ENCODE data around the gene ZFAND3. TPM values are rescaled to one million over a fixed set of nuclear protein-coding genes. Genes with fewer than 3 reads are reported as not detected.

The ZFAND3 gene
- total and polyA plus RNA-seq, 2 of the 4 experiments (the other 2 are of a cell fraction) = 10.9 to 26.7 TPM

GRCh38 chr6:38077488-38078030 lies 258.0 kb downstream of the ZFAND3 start:
- CTCF ChIA-PET = no interaction called here
- Histone ChIP-seq H3K9ac (ENCODE audit: low read depth, low read length) (no peak overlapping the region), H2BK120ac (ENCODE audit: low read depth, low read length) (no peak overlapping the region)

More at GRCh38 chr6:38077488-38078030, 258.0 kb downstream of the ZFAND3 start:
- no peak overlapping the region for H3K4me3 ChIP-seq (ENCODE audit: insufficient read depth, low read depth, low read length)
- H2AK5ac ChIP-seq (ENCODE audit: low read depth, low read length) = no peak overlapping the region
- H3K56ac ChIP-seq (ENCODE audit: extremely low read depth, insufficient read depth, low read length) = no peak overlapping the region
- H3K4me1 ChIP-seq (ENCODE audit: control insufficient read depth, insufficient read depth, low read length) = peaks cover 5% of the 10 kb centered on the region
- H4K91ac ChIP-seq (ENCODE audit: insufficient read depth, low read depth, low read length) = no peak overlapping the region
- H4K8ac ChIP-seq (ENCODE audit: low read depth in 2 of 2, low read length in 2 of 2) = no peak overlapping the region
- WGBS, 2 experiments (ENCODE audit: extremely low coverage in 2 of 2, insufficient read length in 1 of 2) = 17% methylated on average over 1 of the region's 4 CpGs; no CpG with 5 or more reads in 1 of the 2 experiments
- POLR2A ChIA-PET (ENCODE audit: unreplicated experiment) = no interaction called here
- DNase-seq (no peak), ATAC-seq (ENCODE audit: low read depth) (no peak)
- H4K20me1 ChIP-seq (ENCODE audit: insufficient read depth, low read length) = peaks cover 42% of the 10 kb centered on the region; the same call in 1 of the 2 replicates
- H2BK5ac ChIP-seq (ENCODE audit: low read depth, low read length, poor library complexity, severe bottlenecking) = no peak overlapping the region
- intact Hi-C loops (cut with micrococcal nuclease) (no loop called here), in situ Hi-C loops (cut with MboI; ENCODE audit: low sequenced_read_pairs) (no loop called here), dilution Hi-C loops (cut with HindIII; ENCODE audit: low sequenced_read_pairs, unreplicated experiment) (no loop called here)
- H2BK20ac ChIP-seq (ENCODE audit: low read depth, low read length) = no peak overlapping the region
- no peak overlapping the region for H3K4ac ChIP-seq (ENCODE audit: low read depth, low read length)
- H2BK15ac ChIP-seq (ENCODE audit: low read depth, low read length) = no peak overlapping the region
- BruUV-seq (replicated peaks) = no TSS peak
- H3K18ac ChIP-seq (ENCODE audit: low read depth, low read length) = no peak overlapping the region
- no peak overlapping the region for H2AFZ ChIP-seq (replicated peaks; ENCODE audit: low read length, poor library complexity)
- no peak overlapping the region for H3K27ac ChIP-seq (ENCODE audit: insufficient read depth, low read length)
- peaks cover 37 to 57% of the 10 kb centered on the region in 2 experiments for H3K79me1 ChIP-seq (ENCODE audit: low read depth in 1 of 2, low read length in 2 of 2)
- H4K5ac ChIP-seq (ENCODE audit: low read depth, low read length) = no peak overlapping the region
- peaks cover 16% of the 10 kb centered on the region; the same call in 1 of the 2 replicates for H3K9me1 ChIP-seq (ENCODE audit: insufficient read depth, low read length)
- H3K27me3 ChIP-seq (ENCODE audit: control insufficient read depth, insufficient read depth, low read length) = no peaks in the 10 kb centered on the region
- no peak overlapping the region for H3K4me2 ChIP-seq (ENCODE audit: low read depth, low read length)
- H3K36me3 ChIP-seq (ENCODE audit: control insufficient read depth, insufficient read depth, low read length) = peaks cover 4% of the 10 kb centered on the region
- no peak overlapping the region for H3K14ac ChIP-seq (replicated peaks; ENCODE audit: low read depth, low read length)
- no peak overlapping the region for H2AK9ac ChIP-seq (replicated peaks; ENCODE audit: low read depth, low read length, poor library complexity)
- H3K9me3 ChIP-seq (ENCODE audit: control insufficient read depth, insufficient read depth, low read length) = no peaks in the 10 kb centered on the region
- H3K23ac ChIP-seq (ENCODE audit: low read depth, low read length) = no peak overlapping the region
- TF ChIP-seq MAFK (IDR thresholded peaks at IDR 0.05; ENCODE audit: low read depth, low read length) = no peak
- no peak for TF ChIP-seq POLR2A (IDR thresholded peaks at IDR 0.05; ENCODE audit: low read depth, low read length)
- TF ChIP-seq FOS (IDR thresholded peaks at IDR 0.05; ENCODE audit: low read depth, low read length) = no peak
- TF ChIP-seq BHLHE40 (IDR thresholded peaks at IDR 0.05; ENCODE audit: low read depth, low read length) = no peak
- TF ChIP-seq ELK1 (IDR thresholded peaks at IDR 0.05; ENCODE audit: borderline replicate concordance, low read depth, low read length) = no peak
- no peak for TF ChIP-seq MAZ (IDR thresholded peaks at IDR 0.05; ENCODE audit: borderline replicate concordance, low read depth, low read length)
- TF ChIP-seq CTCF (conservative IDR thresholded peaks at IDR 0.05; ENCODE audit: low read depth, low read length) = no peak
- no peak for TF ChIP-seq USF2 (IDR thresholded peaks at IDR 0.05; ENCODE audit: low read depth, low read length)
- no peak for TF ChIP-seq RAD21 (IDR thresholded peaks at IDR 0.05; ENCODE audit: low read length)

All from IMR-90 (cell line).